Transverse colon (tissue), 4 donors: ENCODE measurements around the gene PIK3R5. TPM values are rescaled to one million over a fixed set of nuclear protein-coding genes. Genes with fewer than 3 reads are reported as not detected.

Experiments used
- DNase-seq: peaks from one replicate; pipeline ENCODE4 v3.0.0-alpha.2; 2019
- H3K27ac ChIP-seq, 4 donors: fragments of 200-600 bp; sonication (generic); 2 replicates each; pipeline ENCODE4 v1.5.1; 2016 to 2018; ENCODE audit warnings: inconsistent platforms in 4 of 4
- H3K27me3 ChIP-seq: fragments of 200-600 bp; sonication (generic); 2 replicates; pipeline ENCODE4 v1.5.1; 2017; ENCODE audit warnings: inconsistent platforms
- H3K36me3 ChIP-seq, 4 donors: fragments of 200-600 bp; sonication (generic); 2 replicates each; pipeline ENCODE4 v1.5.1; 2017 to 2019; ENCODE audit warnings: inconsistent platforms in 4 of 4
- H3K4me1 ChIP-seq, 4 donors: fragments of 200-600 bp; sonication (generic); 2 replicates each; pipeline ENCODE4 v1.5.1; 2017 to 2020; ENCODE audit warnings: inconsistent platforms in 4 of 4
- H3K4me3 ChIP-seq, 4 donors: fragments of 200-600 bp; sonication (generic); 1 replicate in 1 of 4; 2 replicates in 3 of 4; pipeline versions ENCODE4 v1.5.1 to v1.6.1; 2017 to 2019; ENCODE audit warnings: inconsistent platforms in 4 of 4
- H3K9me3 ChIP-seq, 2 donors: fragments of 200-600 bp; sonication (generic); 2 replicates each; pipeline ENCODE4 v1.5.1; 2017 to 2019; ENCODE audit warnings: inconsistent platforms in 2 of 2
- EP300 ChIP-seq: sonication (generic); formaldehyde crosslinking; IDR thresholded peaks from one replicate; pipeline ENCODE4 v1.6.1; 2017; ENCODE audit warnings: antibody characterized with exemption, low read depth
- POLR2A ChIP-seq: fragments of 450-650 bp; IDR thresholded peaks from one replicate; pipeline ENCODE4 v1.6.1; 2016; ENCODE audit warnings: antibody characterized with exemption, mild to moderate bottlenecking, moderate library complexity
- POLR2AphosphoS5 ChIP-seq, 3 donors: sonication (generic); formaldehyde crosslinking; IDR thresholded peaks; one replicate each; pipeline ENCODE4 v1.6.1; 2016; ENCODE audit warnings: antibody characterized with exemption in 3 of 3
- WGBS, 2 donors: methylation state at CpG; one replicate each; pipeline ENCODE4 v1.1.5; 2018; ENCODE audit warnings: low coverage in 1 of 2; 5-methylcytosine and 5-hydroxymethylcytosine counted together
- in situ Hi-C, 4 donors: fragments of 200-750 bp; cut with MboI; loops; one replicate each; pipeline versions ENCODE4 v1.15.0 to v1.15.1; 2017; ENCODE audit warnings: low sequenced_read_pairs in 3 of 4, low pct_ligation_motif_present in 1 of 4, low pct_unique_long_range_greater_than_20kb in 1 of 4
- intact Hi-C: fragments of 100-400 bp; cut with DNase I; formaldehyde crosslinking; loops from one replicate; pipeline ENCODE4 v1.15.1; 2023; ENCODE audit warnings: low total_unique reads
- total RNA-seq, 4 donors: library from RNA; depleted of rRNA; stranded (reverse); fragments of >200 nt; gene quantifications; one replicate each; pipeline ENCODE4 v1.1.0, GENCODE V29; 2016
- TF ChIP-seq, protein P1 (sequence below), 5 experiments: fragments of 200-600 bp in 3 of 5; fragments of 450-650 bp in 2 of 5; sonication (generic) in 3 of 5; IDR thresholded peaks; 1 replicate in 2 of 5; 2 replicates in 3 of 5; pipeline ENCODE4 v1.5.1; 2016 to 2017; ENCODE audit warnings: antibody characterized with exemption in 5 of 5, inconsistent platforms in 3 of 5, mild to moderate bottlenecking in 2 of 5, moderate library complexity in 1 of 5

Gene PIK3R5
- total RNA-seq, 4 donors from 2014 or later: 0.40 to 16.1 (median 10.4) TPM

DNA sequence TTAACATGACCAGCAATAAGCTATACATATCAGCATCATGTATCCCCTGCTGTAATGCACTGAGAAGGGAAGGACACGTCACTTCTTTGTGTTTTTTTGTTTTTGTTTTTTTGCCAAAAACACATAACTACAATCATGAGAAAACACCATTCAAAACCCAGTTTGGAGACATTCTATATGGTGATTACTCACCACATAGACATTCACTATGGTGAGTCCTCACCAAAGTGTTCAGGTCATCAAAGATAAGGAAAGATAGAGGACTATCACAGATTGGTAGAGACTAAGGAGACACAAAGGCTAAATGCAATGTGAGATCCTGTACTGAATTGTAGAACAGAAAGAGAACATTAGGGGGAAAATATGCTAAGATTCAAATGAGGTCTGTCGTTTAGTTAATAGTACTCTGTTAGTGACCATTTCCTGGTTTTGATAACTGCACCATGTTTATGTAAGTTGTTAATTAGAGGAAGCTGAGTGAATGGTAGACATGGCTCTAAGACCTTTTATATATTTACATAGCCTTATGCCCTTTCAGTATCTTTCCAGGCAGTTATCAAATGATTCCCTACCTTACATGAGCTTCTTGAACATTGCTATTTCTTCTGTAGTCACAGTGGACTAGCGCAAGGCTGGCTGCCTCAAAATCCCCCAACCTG lies 46.6 kb downstream of the PIK3R5 start:
- Histone ChIP-seq H3K4me3 (no peak overlapping the region), H3K9me3 (peaks cover 0 to 8% of the 10 kb centered on the region in 2 donors), H3K4me1 (no peaks in the 10 kb centered on the region), H3K36me3 (no peaks in the 10 kb centered on the region), H3K27me3 (no peaks in the 10 kb centered on the region), H3K27ac (no peak overlapping the region)
- intact Hi-C loops: no loop called here
- 44 to 59% methylated on average over 2 to 3 of the region's 3 CpGs for WGBS, 2 donors
- DNase-seq: no peak
- TF ChIP-seq, protein P1, sequence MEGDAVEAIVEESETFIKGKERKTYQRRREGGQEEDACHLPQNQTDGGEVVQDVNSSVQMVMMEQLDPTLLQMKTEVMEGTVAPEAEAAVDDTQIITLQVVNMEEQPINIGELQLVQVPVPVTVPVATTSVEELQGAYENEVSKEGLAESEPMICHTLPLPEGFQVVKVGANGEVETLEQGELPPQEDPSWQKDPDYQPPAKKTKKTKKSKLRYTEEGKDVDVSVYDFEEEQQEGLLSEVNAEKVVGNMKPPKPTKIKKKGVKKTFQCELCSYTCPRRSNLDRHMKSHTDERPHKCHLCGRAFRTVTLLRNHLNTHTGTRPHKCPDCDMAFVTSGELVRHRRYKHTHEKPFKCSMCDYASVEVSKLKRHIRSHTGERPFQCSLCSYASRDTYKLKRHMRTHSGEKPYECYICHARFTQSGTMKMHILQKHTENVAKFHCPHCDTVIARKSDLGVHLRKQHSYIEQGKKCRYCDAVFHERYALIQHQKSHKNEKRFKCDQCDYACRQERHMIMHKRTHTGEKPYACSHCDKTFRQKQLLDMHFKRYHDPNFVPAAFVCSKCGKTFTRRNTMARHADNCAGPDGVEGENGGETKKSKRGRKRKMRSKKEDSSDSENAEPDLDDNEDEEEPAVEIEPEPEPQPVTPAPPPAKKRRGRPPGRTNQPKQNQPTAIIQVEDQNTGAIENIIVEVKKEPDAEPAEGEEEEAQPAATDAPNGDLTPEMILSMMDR (IDR thresholded peaks at IDR 0.05): no peak
- TF ChIP-seq EP300 (no peak), POLR2AphosphoS5 (IDR thresholded peaks at IDR 0.05) (no peak), POLR2A (no peak)
- in situ Hi-C loops: no loop called here

GRCh38 chr17:8916466-8916865 lies 49.0 kb downstream of the PIK3R5 start:
- Histone ChIP-seq H3K4me3 (no peak overlapping the region), H3K9me3 (peaks cover 0 to 8% of the 10 kb centered on the region in 2 donors), H3K27me3 (no peaks in the 10 kb centered on the region), H3K27ac (peak overlapping the region in 2 of 4 donors; percentile 17 to 40), H3K36me3 (no peaks in the 10 kb centered on the region), H3K4me1 (no peaks in the 10 kb centered on the region)
- DNase-seq: no peak
- TF ChIP-seq POLR2AphosphoS5 (IDR thresholded peaks at IDR 0.05): no peak
- TF ChIP-seq POLR2A: no peak
- no peak for TF ChIP-seq EP300
- TF ChIP-seq, protein P1 (IDR thresholded peaks at IDR 0.05): no peak
- in situ Hi-C loops: no loop called here
- 66% methylated on average over 5 of the region's 7 CpGs; no CpG with 5 or more reads in 1 of the 2 donors for WGBS, 2 donors
- intact Hi-C loops: no loop called here

GRCh38 chr17:8914554-8914953 lies 51.0 kb downstream of the PIK3R5 start:
- intact Hi-C loops: no loop called here
- in situ Hi-C loops: no loop called here
- TF ChIP-seq EP300 (no peak), POLR2A (no peak), POLR2AphosphoS5 (IDR thresholded peaks at IDR 0.05) (no peak)
- TF ChIP-seq, protein P1 (IDR thresholded peaks at IDR 0.05): no peak

DNA sequence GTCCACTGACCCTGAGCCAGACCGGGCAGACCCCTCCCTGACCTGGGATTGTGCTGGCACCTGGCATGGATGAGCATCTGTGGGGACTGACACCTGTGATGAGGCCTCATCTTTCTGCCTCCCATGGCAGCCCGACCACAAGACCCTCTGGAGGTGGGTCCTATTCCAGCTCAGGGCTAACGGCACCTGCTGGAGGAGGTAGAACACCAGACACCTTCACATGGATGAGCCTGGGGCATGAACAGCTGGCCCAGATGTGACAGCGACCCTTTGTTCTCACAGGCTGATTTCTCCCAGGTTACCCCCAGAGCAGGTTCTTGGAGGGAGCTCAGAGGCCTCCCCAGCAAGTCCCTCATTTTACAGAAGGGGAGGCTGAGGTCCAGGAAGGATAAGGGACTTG lies 51.6 kb downstream of the PIK3R5 start:
- H3K36me3 ChIP-seq: no peaks in the 10 kb centered on the region
- H3K9me3 ChIP-seq: peaks cover 0 to 8% of the 10 kb centered on the region in 2 donors
- DNase-seq: no peak
- intact Hi-C loops (no loop called here), in situ Hi-C loops (no loop called here)
- no peaks in the 10 kb centered on the region for H3K4me1 ChIP-seq
- WGBS, 2 donors: 67% methylated on average over 4 of the region's 4 CpGs; no CpG with 5 or more reads in 1 of the 2 donors
- H3K27me3 ChIP-seq: no peaks in the 10 kb centered on the region
- TF ChIP-seq EP300 (no peak), POLR2A (no peak), POLR2AphosphoS5 (IDR thresholded peaks at IDR 0.05) (no peak)
- TF ChIP-seq, protein P1 (IDR thresholded peaks at IDR 0.05): no peak
- H3K4me3 ChIP-seq: no peak overlapping the region
- no peak overlapping the region for H3K27ac ChIP-seq

More at GRCh38 chr17:8914554-8914953, 51.0 kb downstream of the PIK3R5 start:
- Histone ChIP-seq H3K27ac (no peak overlapping the region), H3K9me3 (peaks cover 0 to 8% of the 10 kb centered on the region in 2 donors), H3K27me3 (no peaks in the 10 kb centered on the region), H3K36me3 (no peaks in the 10 kb centered on the region), H3K4me3 (no peak overlapping the region), H3K4me1 (no peaks in the 10 kb centered on the region)
- no peak for DNase-seq
- WGBS, 2 donors: 82% methylated on average over 8 of the region's 8 CpGs; no CpG with 5 or more reads in 1 of the 2 donors
